PC-9 (cell line): ENCODE data around the gene HS3ST2.

Experiments
- EZH2 ChIP-seq: fragments of 200-600 bp; sonication (generic); IDR thresholded peaks from 2 replicates; pipeline ENCODE4 v1.8.0; 2017; ENCODE audit warnings: antibody characterized with exemption, low read depth
- TF ChIP-seq, protein P1 (sequence below): fragments of 200-600 bp; sonication (generic); conservative IDR thresholded peaks from 2 replicates; pipeline ENCODE4 v1.6.1; 2017; ENCODE audit warnings: mixed run types, antibody characterized with exemption, mild to moderate bottlenecking, moderate library complexity

DNA sequence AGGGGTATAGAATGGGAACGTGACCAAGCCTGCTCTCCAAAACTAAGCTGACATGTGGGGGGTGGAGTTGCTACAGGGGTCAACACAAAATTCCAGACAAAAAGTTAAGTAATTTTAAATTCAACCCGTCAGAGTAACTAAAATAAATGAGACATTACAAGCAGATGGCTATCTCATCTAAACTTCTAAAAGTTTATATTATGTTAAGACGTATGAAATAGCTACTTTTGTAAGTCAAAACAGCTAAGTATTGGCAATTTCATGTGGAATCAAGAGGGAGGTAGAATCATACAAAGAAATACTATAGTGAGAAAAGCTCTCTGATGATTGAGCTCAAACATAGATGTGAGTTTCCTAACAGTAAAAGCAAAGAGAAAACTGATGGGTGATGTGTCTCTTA, 113.3 kb downstream of the HS3ST2 start:
- TF ChIP-seq, protein P1, sequence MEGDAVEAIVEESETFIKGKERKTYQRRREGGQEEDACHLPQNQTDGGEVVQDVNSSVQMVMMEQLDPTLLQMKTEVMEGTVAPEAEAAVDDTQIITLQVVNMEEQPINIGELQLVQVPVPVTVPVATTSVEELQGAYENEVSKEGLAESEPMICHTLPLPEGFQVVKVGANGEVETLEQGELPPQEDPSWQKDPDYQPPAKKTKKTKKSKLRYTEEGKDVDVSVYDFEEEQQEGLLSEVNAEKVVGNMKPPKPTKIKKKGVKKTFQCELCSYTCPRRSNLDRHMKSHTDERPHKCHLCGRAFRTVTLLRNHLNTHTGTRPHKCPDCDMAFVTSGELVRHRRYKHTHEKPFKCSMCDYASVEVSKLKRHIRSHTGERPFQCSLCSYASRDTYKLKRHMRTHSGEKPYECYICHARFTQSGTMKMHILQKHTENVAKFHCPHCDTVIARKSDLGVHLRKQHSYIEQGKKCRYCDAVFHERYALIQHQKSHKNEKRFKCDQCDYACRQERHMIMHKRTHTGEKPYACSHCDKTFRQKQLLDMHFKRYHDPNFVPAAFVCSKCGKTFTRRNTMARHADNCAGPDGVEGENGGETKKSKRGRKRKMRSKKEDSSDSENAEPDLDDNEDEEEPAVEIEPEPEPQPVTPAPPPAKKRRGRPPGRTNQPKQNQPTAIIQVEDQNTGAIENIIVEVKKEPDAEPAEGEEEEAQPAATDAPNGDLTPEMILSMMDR = no peak
- TF ChIP-seq EZH2 = no peak
